RWPE1 (cell line): Measurements from ENCODE around the gene PDS5B.

ENCODE experiments used
- CTCF ChIA-PET: fragments of 350-600 bp; sonication (Branson Sonifier 250); formaldehyde crosslinking; extraction: SDS; loops from one replicate; lab custom pipeline; 2021; lab: Yijun Ruan, JAX
- POLR2A ChIA-PET: fragments of 400-600 bp; formaldehyde crosslinking; extraction: SDS; loops from one replicate; lab custom pipeline; 2020; ENCODE audit warnings: antibody characterized with exemption; ENCODE audit not compliant: low non-redundant PET; lab: Yijun Ruan, JAX
- DNase-seq: peaks from one replicate; pipeline ENCODE4 v3.0.0; 2012; ENCODE audit warnings: low spot score
- H3K27ac ChIP-seq: fragments of 450-650 bp; 2 replicates; pipeline ENCODE4 v1.5.1; 2017
- CTCF ChIP-seq: fragments of 450-650 bp; conservative IDR thresholded peaks from 2 replicates; pipeline ENCODE4 v1.5.1; 2017; ENCODE audit warnings: low read depth, mild to moderate bottlenecking

PDS5B gene

GRCh38 chr13:32600890-32601289 is 14.6 kb downstream of the PDS5B start:
- CTCF ChIA-PET = no interaction called here
- POLR2A ChIA-PET = no interaction called here
- DNase-seq = no peak
- TF ChIP-seq CTCF = no peak
- no peak overlapping the region for H3K27ac ChIP-seq

DNA sequence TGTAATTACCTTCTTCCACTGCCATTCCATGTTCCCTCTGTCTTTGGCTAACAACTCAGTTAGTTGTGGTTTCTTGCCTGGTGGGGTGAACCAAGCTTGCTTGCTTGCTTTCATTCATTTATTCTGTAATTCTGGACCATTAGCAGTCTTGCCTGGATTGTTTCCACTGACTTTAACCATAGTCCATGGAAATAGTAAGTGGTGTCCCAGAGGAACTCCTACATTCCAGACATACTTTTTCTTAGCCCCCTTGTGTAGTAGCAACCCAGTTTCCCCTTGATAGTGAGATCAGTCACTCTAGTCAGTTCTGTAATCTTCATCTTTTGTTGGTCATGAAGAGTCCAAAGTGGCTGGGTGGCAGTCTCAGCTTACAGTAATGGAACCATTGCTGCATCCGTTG is 23.2 kb downstream of the PDS5B start:
- POLR2A ChIA-PET = no interaction called here
- TF ChIP-seq CTCF = no peak
- no peak for DNase-seq
- CTCF ChIA-PET = interaction anchor here (1.0 kb wide), 1 partner anchor 18 kb away, joined by 4 read pairs; no protein-coding TSS in a partner anchor
- no peak overlapping the region for H3K27ac ChIP-seq

GRCh38 chr13:32610538-32610937 is 24.3 kb downstream of the PDS5B start:
- POLR2A ChIA-PET = no interaction called here
- no peak overlapping the region for H3K27ac ChIP-seq
- TF ChIP-seq CTCF = no peak
- CTCF ChIA-PET = no interaction called here
- DNase-seq = no peak

GRCh38 chr13:32610977-32611376 is 24.7 kb downstream of the PDS5B start:
- no peak for TF ChIP-seq CTCF
- POLR2A ChIA-PET = no interaction called here
- CTCF ChIA-PET = no interaction called here
- H3K27ac ChIP-seq = no peak overlapping the region
- DNase-seq = no peak

GRCh38 chr13:32616883-32617511 is 30.7 kb downstream of the PDS5B start:
- no peak overlapping the region for H3K27ac ChIP-seq
- DNase-seq = no peak
- ChIA-PET POLR2A (no interaction called here), CTCF (interaction anchor here (0.7 to 0.9 kb wide), 2 partner anchors 15 to 23 kb away, joined by 3 to 4 read pairs; no protein-coding TSS in a partner anchor)
- TF ChIP-seq CTCF = no peak

DNA sequence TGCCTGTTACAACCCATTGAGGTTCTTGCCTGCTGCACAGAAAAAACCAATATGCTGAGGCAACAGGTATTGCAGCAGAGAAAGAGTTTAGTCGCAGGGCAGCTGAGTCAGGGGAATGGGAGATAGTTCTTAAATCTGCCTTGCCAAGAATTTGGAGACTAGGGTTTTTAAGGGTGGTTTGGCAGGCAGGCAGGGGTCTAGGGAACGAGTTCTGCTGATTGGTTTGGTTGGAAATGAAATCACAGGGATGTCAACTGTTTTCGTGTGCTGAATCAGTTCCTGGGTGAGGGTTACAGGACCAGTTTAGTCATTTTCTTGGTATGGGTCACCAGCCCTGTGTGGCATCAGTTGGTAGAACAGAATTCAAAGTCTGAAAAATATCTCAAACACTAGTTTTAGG is 36.6 kb downstream of the PDS5B start:
- no peak for DNase-seq
- POLR2A ChIA-PET = no interaction called here
- TF ChIP-seq CTCF = no peak
- CTCF ChIA-PET = no interaction called here
- no peak overlapping the region for H3K27ac ChIP-seq
